GM23248 (cell line): Measurements from ENCODE around the gene TRIO. TPM values are rescaled to one million over a fixed set of nuclear protein-coding genes. Genes with fewer than 3 reads are reported as not detected.
"Not testable (repeated sequence)": the region's sequence is repeated elsewhere in the genome, so short reads cannot be mapped to it uniquely, and the experiment has no call there.

Experiments
- DNase-seq: peaks from one replicate; pipeline ENCODE4 v3.0.0-alpha.2; 2015
- H2AFZ ChIP-seq: fragments of 200-600 bp; sonication (generic); 2 replicates; pipeline ENCODE4 v1.6.1; 2016; ENCODE audit warnings: antibody characterized with exemption
- H3F3A ChIP-seq: fragments of 200-600 bp; sonication (generic); 2 replicates; pipeline ENCODE4 v1.6.1; 2016; ENCODE audit warnings: mild to moderate bottlenecking, antibody characterized with exemption, mixed run types; ENCODE audit not compliant: insufficient read depth
- H3K27ac ChIP-seq: fragments of 200-600 bp; sonication (generic); 2 replicates; pipeline ENCODE4 v1.5.1; 2016; ENCODE audit warnings: mild to moderate bottlenecking
- H3K27me3 ChIP-seq: fragments of 200-600 bp; sonication (generic); replicated peaks from 2 replicates; pipeline ENCODE4 v1.6.1; 2016; ENCODE audit warnings: mild to moderate bottlenecking; ENCODE audit not compliant: insufficient read depth
- H3K36me3 ChIP-seq: fragments of 200-600 bp; sonication (generic); 2 replicates; pipeline ENCODE4 v1.6.1; 2016; ENCODE audit warnings: low read depth, mild to moderate bottlenecking
- H3K4me1 ChIP-seq: fragments of 200-600 bp; sonication (generic); 2 replicates; pipeline ENCODE4 v1.6.1; 2016; ENCODE audit warnings: mild to moderate bottlenecking; ENCODE audit not compliant: insufficient read depth
- H3K4me2 ChIP-seq: fragments of 200-600 bp; sonication (generic); one replicate; pipeline ENCODE4 v1.6.1; 2016; ENCODE audit warnings: mild to moderate bottlenecking; ENCODE audit not compliant: unreplicated experiment
- H3K4me3 ChIP-seq: fragments of 200-600 bp; sonication (generic); 2 replicates; pipeline ENCODE4 v1.5.1; 2016; ENCODE audit warnings: mild to moderate bottlenecking
- H3K79me2 ChIP-seq: fragments of 200-600 bp; sonication (generic); 2 replicates; pipeline ENCODE4 v1.6.1; 2016; ENCODE audit warnings: mild to moderate bottlenecking; ENCODE audit not compliant: insufficient read depth
- H3K9ac ChIP-seq: fragments of 200-600 bp; sonication (generic); 2 replicates; pipeline ENCODE4 v1.6.1; 2016; ENCODE audit warnings: mild to moderate bottlenecking
- H3K9me2 ChIP-seq: fragments of 200-600 bp; sonication (generic); 2 replicates; pipeline ENCODE4 v1.6.1; 2016; ENCODE audit warnings: mixed run types, mild to moderate bottlenecking, moderate library complexity; ENCODE audit not compliant: insufficient read depth
- H3K9me3 ChIP-seq: fragments of 200-600 bp; sonication (generic); one replicate; pipeline ENCODE4 v1.6.1; 2017; ENCODE audit warnings: low read depth
- H4K20me1 ChIP-seq: fragments of 200-600 bp; sonication (generic); 2 replicates; pipeline ENCODE4 v1.6.0; 2016; ENCODE audit not compliant: insufficient read depth
- EZH2 ChIP-seq: fragments of 200-600 bp; sonication (generic); IDR thresholded peaks from 2 replicates; pipeline ENCODE4 v1.6.1; 2018; ENCODE audit warnings: antibody characterized with exemption, mild to moderate bottlenecking; ENCODE audit not compliant: insufficient read depth, poor library complexity, severe bottlenecking
- EZH2phosphoT487 ChIP-seq: fragments of 200-600 bp; sonication (generic); IDR thresholded peaks from 2 replicates; pipeline ENCODE4 v1.6.1; 2018; ENCODE audit warnings: antibody characterized with exemption, moderate library complexity, mild to moderate bottlenecking, low read depth; ENCODE audit not compliant: insufficient read depth
- WGBS, 2 experiments: methylation state at CpG; one replicate each; pipeline ENCODE4 v1.1.6; 2015 to 2017; ENCODE audit warnings: low lambda C conversion rate in 2 of 2, low coverage in 1 of 2; ENCODE audit errors: missing lambda C conversion rate in 2 of 2; 5-methylcytosine and 5-hydroxymethylcytosine counted together
- in situ Hi-C: fragments of 300-500 bp; cut with MboI; formaldehyde crosslinking; loops from 2 replicates; pipeline ENCODE4 v1.15.0; 2020
- polyA plus RNA-seq: library from polyadenylated mRNA; unstranded; fragments of >200 nt; fragmentation: Nextera tagmentation; extraction: Ambion mirVana; gene quantifications from 2 replicates; pipeline ENCODE4 v1.2.1, GENCODE V29; 2016
- total RNA-seq: library from RNA; depleted of rRNA; stranded (reverse); fragments of >200 nt; shearing (Covaris generic); gene quantifications from 2 replicates; pipeline ENCODE4 v1.2.3, GENCODE V29; 2014

The TRIO gene
- total and polyA plus RNA-seq, 2 experiments from 2014 or later = 28.1 to 198 TPM

GRCh38 chr5:14545308-14545707, 402.2 kb downstream of the TRIO start:
- no peak for TF ChIP-seq EZH2phosphoT487
- no peaks in the 10 kb centered on the region for H4K20me1 ChIP-seq
- H3K9me2 ChIP-seq = no peaks in the 10 kb centered on the region
- H3K4me1 ChIP-seq = no peaks in the 10 kb centered on the region
- H3K4me2 ChIP-seq = no peak overlapping the region
- H3K9me3 ChIP-seq = no peaks in the 10 kb centered on the region
- no peaks in the 10 kb centered on the region for H3F3A ChIP-seq
- no peak overlapping the region for H3K4me3 ChIP-seq
- no peak overlapping the region for H2AFZ ChIP-seq
- H3K9ac ChIP-seq = no peak overlapping the region
- H3K27me3 ChIP-seq = peaks cover 66% of the 10 kb centered on the region
- no peak for DNase-seq
- H3K27ac ChIP-seq = no peak overlapping the region
- H3K36me3 ChIP-seq = no peaks in the 10 kb centered on the region
- in situ Hi-C loops = no loop called here
- H3K79me2 ChIP-seq = no peaks in the 10 kb centered on the region
- 56 to 57% methylated on average over 3 of the region's 3 CpGs for WGBS, 2 experiments

- Histone ChIP-seq H3K4me3 (no peak overlapping the region), H3K9me3 (no peaks in the 10 kb centered on the region)
Observed at GRCh38 chr5:14545862-14546261, 402.7 kb downstream of the TRIO start.

DNA sequence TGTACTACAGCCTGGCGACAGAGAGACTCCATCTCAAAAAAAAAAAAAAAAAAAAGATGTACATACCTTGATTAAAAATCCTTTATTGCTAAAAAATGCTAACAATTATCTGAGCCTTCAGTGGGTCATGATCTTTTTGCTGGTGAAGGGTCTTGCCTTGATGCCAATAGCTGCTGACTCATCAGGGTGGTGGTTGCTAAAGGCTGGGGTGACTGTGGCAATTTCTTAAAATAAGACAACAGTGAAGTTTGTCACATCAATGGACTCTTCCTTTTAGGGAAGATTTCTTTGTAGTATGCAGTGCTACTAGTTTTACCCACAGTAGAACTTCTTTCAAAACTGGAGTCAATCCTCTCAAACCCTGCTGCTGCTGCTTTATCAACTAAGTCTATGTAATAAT, 404.5 kb downstream of the TRIO start:
- DNase-seq = no peak
- Histone ChIP-seq H3K9ac (no peak overlapping the region), H2AFZ (no peak overlapping the region), H3K79me2 (no peaks in the 10 kb centered on the region), H4K20me1 (no peaks in the 10 kb centered on the region), H3K27ac (no peak overlapping the region), H3K4me2 (no peak overlapping the region), H3K9me3 (no peaks in the 10 kb centered on the region), H3K4me1 (no peaks in the 10 kb centered on the region), H3F3A (no peaks in the 10 kb centered on the region), H3K27me3 (peaks cover 56% of the 10 kb centered on the region), H3K4me3 (no peak overlapping the region), H3K36me3 (no peaks in the 10 kb centered on the region), H3K9me2 (no peaks in the 10 kb centered on the region)
- in situ Hi-C loops = no loop called here
- TF ChIP-seq EZH2 (no peak), EZH2phosphoT487 (no peak)
- 69 to 88% methylated on average over 1 of the region's 1 CpG for WGBS, 2 experiments

More at GRCh38 chr5:14545862-14546261, 402.7 kb downstream of the TRIO start:
- TF ChIP-seq EZH2 = no peak
- TF ChIP-seq EZH2phosphoT487 = no peak
- Histone ChIP-seq H3K9me2 (no peaks in the 10 kb centered on the region), H3K9ac (no peak overlapping the region), H3K27ac (no peak overlapping the region), H4K20me1 (no peaks in the 10 kb centered on the region), H3K79me2 (no peaks in the 10 kb centered on the region), H3K4me2 (no peak overlapping the region), H3K27me3 (peaks cover 67% of the 10 kb centered on the region), H3K36me3 (no peaks in the 10 kb centered on the region), H3F3A (no peaks in the 10 kb centered on the region), H2AFZ (no peak overlapping the region), H3K4me1 (no peaks in the 10 kb centered on the region)
- WGBS, 2 experiments = 5 to 20% methylated on average over 1 of the region's 1 CpG
- in situ Hi-C loops = no loop called here
- no peak for DNase-seq

DNA sequence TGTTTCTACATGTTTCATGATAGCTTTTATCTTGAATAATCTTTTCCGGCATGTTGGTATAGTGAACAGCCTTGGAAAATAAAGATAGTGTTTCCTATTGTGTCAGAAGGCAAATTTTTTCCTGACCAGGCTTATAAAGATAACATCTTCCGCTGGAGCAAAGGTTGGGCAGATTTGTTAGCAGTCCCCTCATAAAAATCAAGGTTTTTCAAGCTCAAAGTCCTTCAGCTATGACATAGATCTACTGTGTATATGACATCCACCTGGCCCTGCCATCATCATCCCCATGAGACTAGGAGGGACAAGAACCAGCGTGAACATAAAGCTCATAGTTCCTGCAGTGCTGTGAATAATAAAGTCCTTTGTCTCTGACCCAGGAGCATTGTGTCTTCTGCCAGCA, 408.1 kb downstream of the TRIO start:
- H3K9me3 ChIP-seq = no peaks in the 10 kb centered on the region
- 53 to 54% methylated on average over 3 of the region's 3 CpGs for WGBS, 2 experiments

GRCh38 chr5:14552017-14552416, 408.9 kb downstream of the TRIO start:
- no peak overlapping the region for H3K27ac ChIP-seq
- H4K20me1 ChIP-seq = no peaks in the 10 kb centered on the region
- H2AFZ ChIP-seq = no peak overlapping the region
- no peaks in the 10 kb centered on the region for H3K79me2 ChIP-seq
- peaks cover 43% of the 10 kb centered on the region for H3K27me3 ChIP-seq
- DNase-seq = peak; percentile 6
- H3K4me1 ChIP-seq = no peaks in the 10 kb centered on the region
- no peaks in the 10 kb centered on the region for H3K9me2 ChIP-seq
- H3K9ac ChIP-seq = no peak overlapping the region
- WGBS, 2 experiments = 0 to 2% methylated on average over 1 of the region's 1 CpG
- H3F3A ChIP-seq = no peaks in the 10 kb centered on the region
- no peaks in the 10 kb centered on the region for H3K9me3 ChIP-seq
- TF ChIP-seq EZH2phosphoT487 (no peak), EZH2 (no peak)
- no peaks in the 10 kb centered on the region for H3K36me3 ChIP-seq
- no peak overlapping the region for H3K4me3 ChIP-seq
- no peak overlapping the region for H3K4me2 ChIP-seq
- in situ Hi-C loops = no loop called here

More for the DNA sequence above, 408.1 kb downstream of the TRIO start:
- no peaks in the 10 kb centered on the region for H3K36me3 ChIP-seq
- in situ Hi-C loops = no loop called here
- no peak overlapping the region for H3K4me3 ChIP-seq
- no peaks in the 10 kb centered on the region for H3K4me1 ChIP-seq
- no peaks in the 10 kb centered on the region for H4K20me1 ChIP-seq
- H3K4me2 ChIP-seq = no peak overlapping the region
- H3F3A ChIP-seq = no peaks in the 10 kb centered on the region
- H3K27me3 ChIP-seq = peaks cover 47% of the 10 kb centered on the region
- H3K79me2 ChIP-seq = no peaks in the 10 kb centered on the region
- H3K9ac ChIP-seq = no peak overlapping the region
- DNase-seq = no peak
- H3K9me2 ChIP-seq = no peaks in the 10 kb centered on the region
- no peak overlapping the region for H3K27ac ChIP-seq
- H2AFZ ChIP-seq = no peak overlapping the region
- no peak for TF ChIP-seq EZH2phosphoT487
- TF ChIP-seq EZH2 = no peak

GRCh38 chr5:14554288-14554687, 411.1 kb downstream of the TRIO start:
- H4K20me1 ChIP-seq, in situ Hi-C loops, H3K79me2 ChIP-seq, H3K27ac ChIP-seq, H3K9me3 ChIP-seq, H2AFZ ChIP-seq, H3K4me1 ChIP-seq, H3K9me2 ChIP-seq, H3K4me2 ChIP-seq, DNase-seq, H3K36me3 ChIP-seq, H3K9ac ChIP-seq, H3F3A ChIP-seq, H3K4me3 ChIP-seq: not testable (repeated sequence)
- H3K27me3 ChIP-seq = peaks cover 30% of the 10 kb centered on the region
- WGBS, 2 experiments = 16 to 22% methylated on average over 3 of the region's 3 CpGs
